TTC549 (cell line): ENCODE measurements around the gene UBE2E3.
A peak's percentile ranks its signal among the peaks of the same experiment; 100 is the strongest.
"Not testable (repeated sequence)": the region's sequence is repeated elsewhere in the genome, so short reads cannot be mapped to it uniquely, and the experiment has no call there.

Experiments used
- FAIRE-seq: peaks from 2 replicates; lab custom pipeline; 2012; peaks lifted over from hg19 to GRCh38; lab: Jason Lieb, UNC

Gene UBE2E3

DNA sequence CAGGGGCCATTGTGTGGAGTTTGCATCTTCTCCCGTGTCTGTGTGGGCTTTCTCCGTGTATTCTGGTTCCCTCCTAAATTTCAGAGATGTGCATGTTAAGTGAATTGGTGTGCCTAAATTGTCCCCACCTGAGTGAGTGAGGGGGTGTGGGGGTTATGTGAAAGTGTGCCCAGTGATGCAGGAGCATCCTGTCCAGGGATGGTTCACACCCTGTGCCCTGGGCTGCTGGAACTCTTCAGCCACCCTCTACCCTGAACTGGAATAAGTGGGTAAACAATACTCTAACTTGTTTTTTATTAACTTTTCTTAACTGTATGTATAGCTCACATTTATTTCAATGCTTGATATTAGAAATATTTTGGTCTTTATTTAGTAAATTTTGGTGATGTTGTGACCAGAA is 56.0 kb downstream of the UBE2E3 start:
- no peak for FAIRE-seq

- no peak for FAIRE-seq
Measured at GRCh38 chr2:181036848-181037603, 56.6 kb downstream of the UBE2E3 start.

- FAIRE-seq: no peak
Measured at GRCh38 chr2:181037922-181038321, 57.5 kb downstream of the UBE2E3 start.

GRCh38 chr2:181038796-181039195 is 58.4 kb downstream of the UBE2E3 start:
- no peak for FAIRE-seq

DNA sequence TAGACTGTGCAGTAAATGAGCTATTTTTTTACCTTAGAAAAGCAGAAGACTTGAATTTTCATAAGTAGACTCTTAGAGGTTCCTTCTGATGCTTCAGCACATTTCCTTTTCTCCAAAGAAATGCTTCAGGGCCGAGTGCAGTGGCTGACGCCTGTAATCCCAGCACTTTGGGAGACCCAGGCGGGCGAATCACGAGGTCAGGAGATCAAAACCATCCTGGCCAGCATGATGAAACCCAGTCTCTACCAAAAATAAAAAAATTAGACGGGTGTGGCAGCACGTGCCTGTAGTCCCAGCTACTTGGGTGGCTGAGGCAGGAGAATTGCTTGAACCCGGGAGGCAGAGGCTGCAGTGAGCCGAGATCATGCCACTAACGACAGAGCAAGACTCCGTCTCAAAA is 60.4 kb downstream of the UBE2E3 start:
- not testable (repeated sequence) for FAIRE-seq

DNA sequence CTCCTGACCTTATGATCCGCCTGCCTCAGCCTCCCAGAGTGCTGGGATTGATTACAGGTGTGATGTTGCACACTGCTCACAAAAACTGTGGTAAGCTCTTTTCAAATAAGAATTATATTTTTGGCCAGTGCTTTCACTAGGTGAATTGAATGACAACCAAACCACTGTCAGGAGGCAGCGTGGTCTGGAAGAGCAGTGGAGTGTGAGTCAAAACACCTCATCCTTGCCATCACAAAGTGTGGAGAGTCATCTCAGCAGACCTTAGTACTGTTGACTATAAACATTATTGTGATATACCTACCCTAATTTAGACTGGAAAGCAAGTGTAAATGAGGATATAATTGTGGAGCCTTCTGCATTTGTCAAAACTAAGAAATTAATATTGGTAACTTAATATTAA is 61.3 kb downstream of the UBE2E3 start:
- no peak for FAIRE-seq

DNA sequence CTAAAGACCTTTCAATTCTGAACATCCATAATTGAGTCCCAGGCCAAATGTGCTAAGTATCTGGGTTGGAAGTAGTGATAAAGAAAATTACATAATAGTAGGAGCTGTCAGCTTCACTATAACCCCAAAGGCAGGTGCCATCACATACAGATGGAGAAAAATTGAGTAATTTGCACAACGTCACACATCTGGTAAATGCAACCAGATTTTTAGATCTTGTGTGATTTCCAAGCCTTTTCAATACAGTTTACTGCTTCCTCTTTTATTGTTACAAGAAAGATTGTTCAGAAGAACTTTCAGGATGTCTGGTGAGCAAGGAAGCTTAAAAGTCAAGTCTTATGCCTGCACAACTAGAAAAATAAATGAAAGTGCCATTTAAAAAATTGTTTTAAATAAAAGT is 62.3 kb downstream of the UBE2E3 start:
- no peak for FAIRE-seq

GRCh38 chr2:181046833-181047232 is 66.4 kb downstream of the UBE2E3 start:
- FAIRE-seq: no peak

DNA sequence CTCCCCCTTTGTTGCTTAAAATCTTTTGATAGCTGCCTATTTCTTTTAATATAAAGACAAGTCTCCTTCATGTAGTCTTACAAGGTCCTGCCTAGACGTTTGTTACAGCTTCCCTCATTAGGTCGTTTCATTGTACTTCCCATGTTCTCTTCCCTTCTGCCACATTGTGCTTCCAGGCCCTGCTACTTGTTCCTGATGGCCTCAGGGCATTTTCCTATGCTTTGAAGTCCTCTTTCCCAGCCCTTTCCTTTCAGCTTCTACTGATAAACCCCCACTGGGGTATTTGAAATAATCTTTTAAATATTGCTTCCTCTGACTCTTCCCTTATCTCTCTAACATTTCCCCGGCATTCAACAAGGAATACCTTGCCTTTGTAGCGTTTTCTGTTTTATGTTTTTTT is 67.4 kb downstream of the UBE2E3 start:
- no peak for FAIRE-seq

GRCh38 chr2:181051861-181052522 is 71.6 kb downstream of the UBE2E3 start:
- no peak for FAIRE-seq

- no peak for FAIRE-seq
Measured at GRCh38 chr2:181052523-181052891, 72.1 kb downstream of the UBE2E3 start.

DNA sequence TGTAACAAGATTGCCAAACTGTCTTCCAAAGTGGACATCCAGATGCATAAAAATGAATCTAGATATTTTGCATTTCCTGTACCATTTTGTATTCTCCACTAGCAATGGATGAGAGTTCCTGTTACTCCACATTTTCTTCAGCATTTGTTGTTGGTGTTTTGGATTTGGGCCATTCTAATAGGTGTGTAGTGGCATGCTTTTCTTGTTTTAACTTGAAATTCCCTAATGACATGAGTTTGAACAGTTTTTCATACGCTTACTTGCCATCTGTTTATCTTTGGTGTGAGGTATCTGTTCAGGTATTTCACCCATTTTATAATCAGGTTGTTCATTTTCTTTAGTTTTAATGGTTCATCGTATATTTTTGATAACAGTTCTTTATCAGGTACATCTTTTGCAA is 73.9 kb downstream of the UBE2E3 start:
- no peak for FAIRE-seq

GRCh38 chr2:181054843-181055242 is 74.4 kb downstream of the UBE2E3 start:
- no peak for FAIRE-seq

- FAIRE-seq: peak; percentile 79
Measured at GRCh38 chr2:181058378-181059269, 78.2 kb downstream of the UBE2E3 start.

DNA sequence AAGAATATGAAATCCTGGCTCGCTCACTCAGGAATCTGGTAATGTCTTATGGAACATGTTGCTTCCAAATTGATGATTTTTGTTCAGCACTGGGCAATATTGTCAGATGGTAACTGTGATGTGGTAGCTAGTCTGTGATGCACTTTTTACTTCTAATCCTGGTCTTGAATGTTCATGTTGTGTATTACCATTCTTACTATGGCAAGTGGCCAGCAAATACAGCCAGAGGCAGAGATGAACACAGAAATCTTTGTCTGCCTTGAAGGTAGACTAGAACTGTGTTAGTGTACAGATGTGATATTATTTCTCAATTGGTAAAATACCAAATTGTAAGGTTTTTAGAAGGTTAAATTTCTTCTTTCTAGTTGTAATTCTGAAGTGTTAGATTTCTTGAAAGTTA is 83.3 kb downstream of the UBE2E3 start:
- no peak for FAIRE-seq

DNA sequence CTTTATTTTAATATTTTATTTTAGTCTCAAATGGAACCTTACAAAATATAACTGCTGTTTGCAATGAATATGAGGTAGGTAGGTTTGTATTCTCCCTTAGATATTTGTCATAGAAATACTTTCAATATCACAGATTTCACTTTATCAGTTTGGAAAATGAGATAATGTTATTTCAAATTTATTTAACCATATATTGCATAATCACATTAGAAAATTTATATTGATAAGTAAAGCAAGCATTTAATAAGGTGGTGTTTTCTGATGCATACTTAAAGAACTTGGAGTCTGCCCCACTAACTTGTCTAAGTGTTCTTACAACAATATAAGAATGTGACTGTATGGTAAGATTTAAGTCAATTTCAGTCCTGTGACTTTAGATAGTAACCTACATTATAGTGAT is 85.1 kb downstream of the UBE2E3 start:
- no peak for FAIRE-seq

GRCh38 chr2:181066333-181066732 is 85.9 kb downstream of the UBE2E3 start:
- FAIRE-seq: no peak

DNA sequence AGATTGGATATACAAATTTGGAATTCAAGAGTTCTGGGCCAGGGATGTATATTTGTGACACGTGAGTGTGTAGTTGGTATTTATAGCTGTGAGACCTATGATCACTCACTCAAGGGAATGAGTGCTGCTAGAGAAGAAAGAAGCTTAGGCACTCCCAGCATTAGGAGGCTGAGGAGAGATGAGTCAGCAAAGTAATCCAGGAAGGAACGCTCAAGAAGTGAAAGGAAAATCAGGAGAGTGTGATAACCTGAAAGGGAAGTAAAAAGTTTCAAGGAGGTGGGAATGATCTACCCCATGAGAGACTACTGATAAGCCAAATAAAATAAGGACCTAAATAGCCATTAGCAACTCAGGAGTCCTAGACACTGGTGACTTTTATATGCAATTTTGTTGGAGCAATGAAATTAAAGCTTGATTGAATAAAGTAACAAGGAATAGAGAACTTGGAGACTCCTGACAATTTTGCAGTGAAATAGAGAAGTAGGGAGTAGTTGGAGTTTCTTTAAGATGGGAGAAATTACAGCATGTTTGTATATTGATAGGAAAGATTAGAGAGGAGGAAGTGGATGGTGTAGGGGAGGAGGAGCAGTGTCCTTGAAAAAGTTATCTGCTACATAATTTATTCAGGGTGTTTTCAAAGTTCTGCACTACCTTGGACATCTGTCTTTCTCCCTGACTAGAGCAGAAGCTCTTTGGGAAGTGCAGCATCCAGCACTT is 89.9 kb downstream of the UBE2E3 start:
- no peak for FAIRE-seq

DNA sequence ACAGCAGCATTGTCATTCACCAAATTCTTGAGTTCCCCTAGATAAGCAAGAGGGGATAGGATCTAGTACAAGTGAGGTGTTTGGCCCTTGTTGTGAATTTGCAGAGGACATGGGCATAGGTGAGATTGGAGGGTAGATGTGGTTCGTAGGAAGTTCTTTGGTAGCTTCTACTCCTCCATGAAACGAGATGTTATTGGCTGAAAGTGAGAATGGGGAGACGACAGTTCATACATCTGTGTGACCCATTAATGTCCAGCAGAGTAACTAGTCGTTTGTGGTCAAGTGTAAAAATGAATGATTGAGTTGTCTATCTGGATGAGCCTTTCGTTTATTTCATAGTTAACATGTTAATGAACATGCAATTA is 90.4 kb downstream of the UBE2E3 start:
- FAIRE-seq: no peak

DNA sequence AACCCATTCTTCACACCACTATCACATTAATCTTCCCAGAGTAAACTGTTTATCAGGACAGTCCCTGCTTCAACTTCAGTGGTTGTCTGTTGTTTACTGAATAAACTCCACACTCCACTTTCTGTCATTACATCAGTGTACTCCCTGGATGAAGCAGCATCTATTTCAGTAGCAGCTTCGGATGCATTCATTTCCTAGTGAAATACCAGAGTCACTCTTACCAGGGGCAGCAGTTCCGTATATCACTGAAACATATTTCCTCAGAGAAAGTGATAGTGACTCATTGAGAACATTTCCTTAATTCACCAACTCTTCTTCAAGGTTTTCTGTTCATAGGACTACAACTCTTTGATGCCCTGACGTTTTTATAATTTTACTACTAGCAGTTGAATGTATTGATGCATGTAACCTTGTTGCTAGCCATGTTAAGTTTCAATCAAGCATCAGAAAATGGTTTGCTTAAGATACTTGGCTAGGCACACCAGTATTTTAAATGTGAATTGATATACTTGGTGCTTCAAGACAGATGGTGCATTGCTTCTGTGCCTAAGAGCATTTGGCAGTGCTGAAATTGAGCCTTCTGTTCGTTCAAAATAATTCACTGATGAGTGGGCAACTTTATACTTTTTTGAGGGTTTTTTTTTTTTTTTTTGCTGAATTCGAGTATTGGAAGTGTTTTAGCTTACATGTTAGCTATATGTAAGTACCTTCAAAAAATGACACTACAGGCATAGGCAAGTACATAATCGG is 92.3 kb downstream of the UBE2E3 start:
- no peak for FAIRE-seq

DNA sequence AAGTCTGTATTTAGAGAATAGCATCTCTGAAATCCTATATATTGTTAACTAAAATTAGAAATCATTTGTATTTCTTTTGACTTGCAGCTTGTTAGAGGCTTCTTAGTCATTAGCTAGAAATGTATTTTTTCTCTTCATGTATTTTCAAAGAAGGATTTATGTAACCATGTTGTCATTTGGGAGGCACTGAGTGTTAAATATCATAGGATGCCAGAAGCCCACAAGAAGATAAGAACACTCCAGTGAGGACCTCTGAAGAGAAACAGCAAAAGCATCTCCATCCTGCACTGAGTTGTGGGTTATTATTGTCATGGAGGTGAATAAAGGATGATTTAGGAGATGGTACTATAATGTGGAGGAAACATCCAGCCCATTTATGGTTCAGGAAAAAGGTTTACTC is 93.5 kb downstream of the UBE2E3 start:
- FAIRE-seq: no peak

- no peak for FAIRE-seq
Measured at GRCh38 chr2:181074457-181074856, 94.1 kb downstream of the UBE2E3 start.
